GM19351 (cell line): ENCODE measurements around the gene PIP4K2B.

Source experiments
- ATAC-seq: cut with Tn5 transposase; IDR thresholded peaks from one replicate; pipeline ENCODE4 v1.9.1; 2021; ENCODE audit warnings: mild to moderate bottlenecking, moderate library complexity; ENCODE audit not compliant: unreplicated experiment

PIP4K2B gene

GRCh38 chr17:38746004-38746848, 53.1 kb downstream of the PIP4K2B start:
- no peak for ATAC-seq

GRCh38 chr17:38745545-38745944, 53.8 kb downstream of the PIP4K2B start:
- ATAC-seq: no peak

DNA sequence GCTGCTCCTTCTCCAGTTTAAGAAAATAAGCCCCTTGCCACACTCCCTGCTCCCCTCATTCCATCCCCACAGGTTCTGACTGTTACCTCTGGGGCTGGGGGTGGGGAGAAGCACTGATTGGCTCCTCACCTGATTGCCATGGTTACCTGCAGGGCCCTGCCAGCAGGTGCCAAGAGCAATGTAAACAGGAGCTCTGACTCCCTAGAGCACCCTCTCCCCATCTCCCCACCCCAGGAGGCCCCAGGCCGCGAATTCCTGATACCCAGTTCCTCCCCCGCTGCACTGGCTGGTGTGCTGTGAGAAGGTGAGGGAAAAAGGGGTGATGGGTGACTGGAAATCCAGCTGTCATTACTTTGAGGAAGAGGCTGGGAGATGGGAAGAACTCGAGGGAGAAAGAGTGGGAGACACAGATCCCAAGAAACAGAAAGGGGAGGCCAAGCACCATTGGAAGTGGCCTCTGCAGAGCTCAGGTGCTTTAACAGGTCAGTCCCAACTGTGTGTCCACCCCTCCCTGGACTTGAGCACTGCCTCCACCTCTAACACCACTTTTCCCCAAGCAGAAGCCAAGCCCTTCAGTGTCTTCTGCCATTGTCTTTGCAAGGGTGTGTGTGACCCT, 55.7 kb downstream of the PIP4K2B start:
- no peak for ATAC-seq

GRCh38 chr17:38742411-38743308, 56.7 kb downstream of the PIP4K2B start:
- no peak for ATAC-seq

DNA sequence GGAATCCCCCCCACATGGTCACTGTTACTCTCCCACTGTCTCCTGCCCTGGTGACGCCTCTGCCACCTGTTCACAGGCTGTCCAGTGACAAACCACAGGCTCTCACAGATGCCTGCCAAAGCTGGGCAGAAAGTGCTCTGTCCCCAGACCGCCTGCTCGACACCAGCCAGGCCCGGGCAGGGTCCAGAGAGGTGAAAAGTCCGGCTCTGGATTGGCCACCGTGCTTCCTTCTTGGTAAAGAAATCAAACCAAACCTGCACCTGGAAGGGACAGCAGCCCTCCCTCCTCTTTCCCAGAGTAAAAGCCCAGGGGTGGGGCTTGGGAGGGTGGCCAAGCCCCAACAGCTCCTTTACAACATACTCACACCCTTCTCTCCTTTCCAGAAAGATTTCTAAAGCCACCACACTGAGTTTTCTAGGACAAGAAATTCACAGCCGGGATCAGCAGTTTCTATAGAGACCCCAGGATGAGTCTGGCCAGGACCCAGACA, 57.4 kb downstream of the PIP4K2B start:
- ATAC-seq: no peak

GRCh38 chr17:38741461-38741860, 57.9 kb downstream of the PIP4K2B start:
- ATAC-seq: no peak

DNA sequence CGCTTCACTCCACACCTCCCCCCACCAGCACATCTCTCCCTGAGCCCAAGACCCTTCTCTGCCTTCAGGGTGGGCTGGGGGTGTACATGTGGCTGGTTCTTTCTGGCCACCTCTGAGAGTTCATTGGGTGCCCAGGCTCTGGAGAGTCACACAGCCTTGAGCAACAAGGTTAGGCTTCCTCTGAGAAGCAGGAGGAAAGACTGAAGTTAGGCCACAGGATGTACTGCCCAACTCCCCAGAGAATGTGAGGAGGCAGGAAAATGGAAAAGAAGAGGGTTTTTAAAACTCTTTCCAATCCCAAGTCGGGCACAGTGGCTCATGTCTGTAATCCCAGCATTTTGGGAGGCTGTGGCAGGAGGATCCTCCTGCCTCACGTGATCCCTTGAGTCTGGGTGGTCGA, 58.5 kb downstream of the PIP4K2B start:
- ATAC-seq: no peak

DNA sequence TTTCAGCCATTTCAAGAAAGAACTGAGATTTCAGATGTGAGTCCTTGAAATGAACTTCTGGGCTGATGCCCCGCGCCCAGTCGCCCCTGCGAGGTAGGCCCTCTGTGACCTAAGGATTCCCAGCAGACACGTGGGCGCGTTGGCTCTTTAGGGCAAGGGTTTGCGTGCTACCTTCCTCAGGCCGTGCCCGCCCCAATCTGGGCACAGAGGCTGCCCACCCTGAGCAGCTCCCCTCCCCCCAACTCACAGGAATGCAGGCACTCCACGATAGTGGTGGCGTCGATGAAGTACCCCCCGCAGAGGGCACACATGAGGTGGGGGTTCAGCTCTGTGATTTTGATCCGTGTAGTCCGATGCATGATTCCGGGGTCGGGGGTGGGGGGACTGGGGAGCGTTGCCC, 59.3 kb downstream of the PIP4K2B start:
- ATAC-seq: no peak

GRCh38 chr17:38739305-38739704, 60.1 kb downstream of the PIP4K2B start:
- no peak for ATAC-seq

- no peak for ATAC-seq
Measured at GRCh38 chr17:38738686-38739085, 60.7 kb downstream of the PIP4K2B start.

DNA sequence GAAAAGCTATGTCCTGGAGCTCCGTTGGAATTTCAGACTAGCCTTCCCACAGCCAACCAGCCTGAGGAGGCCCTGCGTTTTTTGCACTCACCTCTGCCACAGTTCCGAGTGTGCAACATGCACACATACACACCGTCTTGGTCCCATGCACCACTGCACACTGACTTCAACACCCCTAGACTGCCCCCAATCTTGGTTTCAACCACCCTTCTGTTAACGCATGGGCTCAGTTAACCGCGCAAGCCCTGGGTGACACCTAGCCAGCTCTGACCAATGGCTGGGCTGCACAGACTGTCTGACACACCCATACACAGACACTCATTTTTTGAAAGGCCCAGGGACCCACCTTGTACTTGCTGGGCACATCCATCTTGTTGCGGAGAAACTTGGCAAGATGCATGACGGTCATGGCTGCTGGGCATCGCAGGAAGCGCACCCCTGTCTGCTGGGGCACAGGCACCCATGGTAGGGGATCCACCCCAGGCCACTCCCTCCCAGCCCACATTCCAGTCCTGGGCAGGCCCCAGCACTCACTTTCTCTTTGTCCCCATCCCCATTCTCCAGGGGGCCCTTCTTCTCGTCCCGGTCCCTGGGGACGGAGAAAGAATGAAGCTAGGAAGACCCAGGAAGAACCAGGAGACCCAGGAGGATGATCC, 61.2 kb downstream of the PIP4K2B start:
- ATAC-seq: no peak

DNA sequence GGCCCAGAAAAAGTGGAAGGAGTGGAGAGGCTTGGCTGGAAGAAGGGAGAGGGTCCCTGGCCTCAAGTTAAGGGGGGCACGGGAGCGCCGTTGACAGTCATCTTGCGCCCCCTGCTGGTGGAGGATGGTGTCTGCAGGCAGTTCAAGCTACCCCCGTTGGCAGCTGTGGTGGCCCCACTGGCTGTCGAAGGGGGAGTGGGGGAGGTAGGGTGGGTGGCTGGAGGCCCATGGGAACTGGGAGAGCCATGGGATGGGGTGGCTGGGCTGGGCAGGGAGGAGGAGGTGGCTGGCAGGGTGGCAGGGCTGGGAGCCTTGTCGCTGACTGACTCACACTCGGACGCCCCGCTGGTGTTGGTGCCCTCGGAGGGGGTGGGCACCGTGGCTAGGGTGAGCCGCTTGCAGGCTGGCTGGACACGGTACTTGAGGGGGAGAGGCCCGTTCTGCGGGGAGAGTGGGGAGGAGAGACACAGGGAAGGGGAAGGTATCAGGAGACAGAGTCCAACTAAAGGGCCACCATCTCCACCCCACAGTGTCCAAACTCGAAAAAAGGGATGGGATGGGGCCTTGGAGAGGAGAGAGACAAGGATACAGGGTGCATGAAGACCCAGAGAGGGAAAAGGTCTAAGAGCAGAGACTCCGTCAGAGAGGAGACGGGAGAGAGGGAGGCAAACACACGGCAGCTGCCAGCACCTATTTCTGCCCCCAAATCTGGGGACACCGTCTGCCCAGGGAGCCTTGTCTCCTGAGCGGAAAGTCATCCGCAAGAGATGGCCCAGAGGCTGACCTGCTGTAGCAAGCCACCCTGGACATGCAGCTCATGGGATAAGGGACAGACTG, 64.0 kb downstream of the PIP4K2B start:
- ATAC-seq: no peak

- ATAC-seq: no peak
Measured at GRCh38 chr17:38733982-38734973, 65.1 kb downstream of the PIP4K2B start.

DNA sequence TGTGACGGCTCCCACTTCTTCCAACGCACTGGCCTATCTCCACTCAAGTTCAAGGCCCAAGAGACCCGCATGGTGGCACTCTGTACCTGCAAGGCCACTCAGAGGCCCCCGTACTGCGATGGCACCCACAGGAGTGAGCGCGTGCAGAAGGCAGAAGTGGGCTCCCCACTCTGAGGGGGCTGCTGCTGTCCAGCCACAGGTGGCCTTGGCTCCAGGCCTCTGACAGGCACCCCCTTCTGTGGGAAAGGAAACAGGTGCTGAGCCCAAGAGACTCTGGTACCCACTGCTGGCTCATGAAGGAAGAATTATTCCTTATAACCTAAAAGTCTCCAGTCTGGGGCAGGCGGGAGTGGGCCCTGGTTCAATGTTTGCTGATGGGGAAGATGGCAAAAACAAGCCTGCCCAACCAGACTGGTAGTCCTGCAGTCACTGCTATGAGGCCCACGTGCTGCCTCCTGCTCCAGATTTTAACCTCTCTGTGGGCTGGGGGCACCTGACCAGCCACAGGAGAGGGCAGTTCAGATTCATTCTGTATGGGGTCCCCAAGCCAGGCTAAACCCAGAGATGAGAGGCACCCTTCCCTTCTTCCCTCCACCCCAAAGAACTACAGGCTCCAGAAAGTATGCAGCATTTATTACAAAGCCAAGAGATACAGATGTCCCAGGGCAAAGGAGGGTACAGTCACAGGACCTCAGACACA, 65.9 kb downstream of the PIP4K2B start:
- no peak for ATAC-seq

GRCh38 chr17:38732376-38733281, 66.7 kb downstream of the PIP4K2B start:
- ATAC-seq: no peak

DNA sequence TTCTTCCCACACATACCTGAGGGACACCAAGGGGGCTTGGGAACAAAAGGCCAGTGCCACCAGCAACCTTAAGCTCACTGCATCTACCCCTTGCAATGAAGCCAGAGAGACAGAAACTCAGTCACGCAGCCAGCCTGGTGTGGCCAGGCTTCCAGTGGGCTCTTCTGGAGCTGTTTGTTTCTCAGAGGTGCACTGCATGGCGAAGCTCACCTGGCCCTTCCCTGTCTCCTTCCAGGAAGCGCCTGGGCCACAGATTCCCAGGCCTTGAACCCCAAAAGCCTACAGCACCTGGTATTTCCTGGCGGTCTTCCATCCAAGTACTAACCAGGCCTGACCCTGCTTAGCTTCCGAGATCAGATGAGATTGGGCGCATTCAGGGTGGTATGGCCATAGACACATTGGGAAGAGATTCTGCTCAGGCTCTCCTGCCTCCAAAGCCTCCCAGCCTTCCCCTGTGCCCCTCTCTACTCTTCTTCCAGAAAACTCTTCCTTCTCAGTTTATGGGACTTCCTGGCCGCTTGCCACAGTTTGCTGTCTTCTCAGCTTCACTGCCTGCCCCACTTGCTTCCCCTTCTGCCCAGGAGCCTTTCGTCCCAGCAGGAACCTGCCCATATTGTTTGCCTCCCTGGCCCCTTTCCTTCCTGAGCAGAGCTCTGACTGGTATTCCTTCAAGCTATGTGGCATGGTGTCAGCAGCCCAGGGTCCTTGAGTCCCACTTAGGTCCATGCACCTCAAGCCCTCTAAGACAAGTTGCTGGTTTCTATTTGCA, 67.6 kb downstream of the PIP4K2B start:
- ATAC-seq: no peak
